BE2C (cell line): ENCODE data around the gene PTMA.

Source experiments
- DNase-seq: peaks from one replicate; pipeline ENCODE4 v3.0.0-alpha.2; 2020
- H3K27me3 ChIP-seq: fragments of 250-450 bp; sonication (Bioruptor Pico); 2 replicates; pipeline ENCODE4 v1.5.1; 2020; ENCODE audit warnings: mild to moderate bottlenecking
- H3K36me3 ChIP-seq: fragments of 250-450 bp; sonication (Bioruptor Pico); 2 replicates; pipeline ENCODE4 v1.5.1; 2020; ENCODE audit warnings: mild to moderate bottlenecking
- H3K4me1 ChIP-seq: fragments of 250-450 bp; sonication (Bioruptor Pico); 2 replicates; pipeline ENCODE4 v1.5.1; 2020
- H3K4me3 ChIP-seq: 2 replicates; pipeline ENCODE4 v1.5.1; 2011; ENCODE audit warnings: low read depth, low read length
- H3K9me3 ChIP-seq: fragments of 250-450 bp; sonication (Bioruptor Pico); 2 replicates; pipeline ENCODE4 v1.5.1; 2020
- TF ChIP-seq, protein P1 (sequence below): IDR thresholded peaks from 2 replicates; pipeline ENCODE4 v1.5.1; 2012; ENCODE audit warnings: mild to moderate bottlenecking, low read depth, low read length

PTMA gene

GRCh38 chr2:231685349-231686191 is 22.8 kb upstream of the PTMA start:
- Histone ChIP-seq H3K4me1 (peaks cover 4% of the 10 kb centered on the region; the same call in 1 of the 2 replicates), H3K4me3 (peak overlapping the region; percentile 14; the same call in 1 of the 2 replicates), H3K27me3 (no peaks in the 10 kb centered on the region), H3K9me3 (no peaks in the 10 kb centered on the region), H3K36me3 (no peaks in the 10 kb centered on the region)
- TF ChIP-seq, protein P1, sequence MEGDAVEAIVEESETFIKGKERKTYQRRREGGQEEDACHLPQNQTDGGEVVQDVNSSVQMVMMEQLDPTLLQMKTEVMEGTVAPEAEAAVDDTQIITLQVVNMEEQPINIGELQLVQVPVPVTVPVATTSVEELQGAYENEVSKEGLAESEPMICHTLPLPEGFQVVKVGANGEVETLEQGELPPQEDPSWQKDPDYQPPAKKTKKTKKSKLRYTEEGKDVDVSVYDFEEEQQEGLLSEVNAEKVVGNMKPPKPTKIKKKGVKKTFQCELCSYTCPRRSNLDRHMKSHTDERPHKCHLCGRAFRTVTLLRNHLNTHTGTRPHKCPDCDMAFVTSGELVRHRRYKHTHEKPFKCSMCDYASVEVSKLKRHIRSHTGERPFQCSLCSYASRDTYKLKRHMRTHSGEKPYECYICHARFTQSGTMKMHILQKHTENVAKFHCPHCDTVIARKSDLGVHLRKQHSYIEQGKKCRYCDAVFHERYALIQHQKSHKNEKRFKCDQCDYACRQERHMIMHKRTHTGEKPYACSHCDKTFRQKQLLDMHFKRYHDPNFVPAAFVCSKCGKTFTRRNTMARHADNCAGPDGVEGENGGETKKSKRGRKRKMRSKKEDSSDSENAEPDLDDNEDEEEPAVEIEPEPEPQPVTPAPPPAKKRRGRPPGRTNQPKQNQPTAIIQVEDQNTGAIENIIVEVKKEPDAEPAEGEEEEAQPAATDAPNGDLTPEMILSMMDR: peak; percentile 55
- peak; percentile 60 for DNase-seq

GRCh38 chr2:231686192-231687100 is 21.9 kb upstream of the PTMA start:
- no peaks in the 10 kb centered on the region for H3K27me3 ChIP-seq
- DNase-seq: no peak
- peaks cover 4% of the 10 kb centered on the region; the same call in 1 of the 2 replicates for H3K4me1 ChIP-seq
- H3K9me3 ChIP-seq: no peaks in the 10 kb centered on the region
- TF ChIP-seq, protein P1: no peak
- no peaks in the 10 kb centered on the region for H3K36me3 ChIP-seq
- no peak overlapping the region; the same call in 1 of the 2 replicates for H3K4me3 ChIP-seq

DNA sequence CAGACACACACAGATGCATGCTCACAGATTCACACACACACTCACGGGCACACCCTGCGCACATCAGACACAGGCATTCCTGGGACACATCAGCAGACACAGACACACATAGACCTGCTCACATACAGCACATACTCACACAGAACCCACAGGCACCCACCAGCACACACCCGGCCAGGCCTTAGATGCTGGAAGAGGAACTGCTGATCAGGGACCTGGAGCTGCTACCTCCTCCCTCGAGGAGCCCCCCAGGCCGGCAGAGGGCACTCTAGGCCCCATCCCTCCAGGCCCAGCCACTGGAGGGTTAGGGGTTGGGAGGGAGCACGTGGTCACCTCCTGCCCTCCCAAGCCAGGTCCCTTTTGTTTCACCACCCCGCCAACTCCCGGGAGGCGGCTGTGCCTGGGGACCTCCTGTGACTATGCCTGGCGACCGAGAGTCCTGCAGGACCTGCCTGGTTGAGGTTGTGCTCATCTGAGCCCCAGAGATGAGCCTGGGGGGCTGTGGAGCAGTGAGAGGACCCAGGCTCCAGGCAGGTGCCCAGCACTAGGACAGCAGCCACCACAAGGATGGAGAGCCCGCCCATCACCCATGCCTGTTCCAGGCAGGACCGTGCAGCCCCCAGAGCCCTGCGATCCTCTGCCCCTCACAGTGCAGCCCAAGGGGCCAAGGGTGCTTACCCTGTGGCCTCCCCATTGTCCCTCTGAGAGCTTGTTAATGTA is 21.0 kb upstream of the PTMA start:
- no peaks in the 10 kb centered on the region for H3K27me3 ChIP-seq
- TF ChIP-seq, protein P1: peak; percentile 82
- H3K4me1 ChIP-seq: peaks cover 4% of the 10 kb centered on the region; the same call in 1 of the 2 replicates
- H3K9me3 ChIP-seq: no peaks in the 10 kb centered on the region
- peak overlapping the region; percentile 47 for H3K4me3 ChIP-seq
- peak; percentile 92 for DNase-seq
- no peaks in the 10 kb centered on the region for H3K36me3 ChIP-seq

GRCh38 chr2:231687961-231688360 is 20.4 kb upstream of the PTMA start:
- H3K9me3 ChIP-seq: no peaks in the 10 kb centered on the region
- TF ChIP-seq, protein P1: no peak
- DNase-seq: no peak
- peak overlapping the region; percentile 47 for H3K4me3 ChIP-seq
- no peaks in the 10 kb centered on the region for H3K36me3 ChIP-seq
- H3K27me3 ChIP-seq: no peaks in the 10 kb centered on the region
- peaks cover 4% of the 10 kb centered on the region; the same call in 1 of the 2 replicates for H3K4me1 ChIP-seq

DNA sequence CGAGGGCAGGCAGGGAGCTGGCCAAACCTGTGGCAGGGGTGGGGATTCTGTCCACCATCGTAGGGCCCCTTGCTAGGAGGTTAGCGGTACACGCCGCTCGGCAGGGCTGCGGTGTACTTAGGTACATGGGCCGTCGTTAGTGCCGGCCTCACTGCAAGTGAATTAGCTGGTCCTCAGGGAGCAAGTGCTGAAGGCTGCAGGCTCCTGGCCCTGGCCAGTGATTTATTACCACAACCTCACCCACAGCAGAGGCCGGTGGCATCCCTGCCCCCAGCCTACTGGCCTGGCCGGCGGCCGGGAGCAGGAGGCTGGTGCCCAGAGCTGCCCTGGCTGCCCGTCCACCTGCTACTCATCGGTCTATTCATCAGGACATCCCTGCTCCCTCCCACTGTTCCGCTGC is 19.6 kb upstream of the PTMA start:
- Histone ChIP-seq H3K27me3 (no peaks in the 10 kb centered on the region), H3K4me1 (peaks cover 4% of the 10 kb centered on the region; the same call in 1 of the 2 replicates), H3K9me3 (no peaks in the 10 kb centered on the region), H3K4me3 (no peak overlapping the region), H3K36me3 (no peaks in the 10 kb centered on the region)
- TF ChIP-seq, protein P1: no peak
- DNase-seq: no peak
